ENCODE data around the gene SHTN1.

- TF ChIP-seq, protein P1, sequence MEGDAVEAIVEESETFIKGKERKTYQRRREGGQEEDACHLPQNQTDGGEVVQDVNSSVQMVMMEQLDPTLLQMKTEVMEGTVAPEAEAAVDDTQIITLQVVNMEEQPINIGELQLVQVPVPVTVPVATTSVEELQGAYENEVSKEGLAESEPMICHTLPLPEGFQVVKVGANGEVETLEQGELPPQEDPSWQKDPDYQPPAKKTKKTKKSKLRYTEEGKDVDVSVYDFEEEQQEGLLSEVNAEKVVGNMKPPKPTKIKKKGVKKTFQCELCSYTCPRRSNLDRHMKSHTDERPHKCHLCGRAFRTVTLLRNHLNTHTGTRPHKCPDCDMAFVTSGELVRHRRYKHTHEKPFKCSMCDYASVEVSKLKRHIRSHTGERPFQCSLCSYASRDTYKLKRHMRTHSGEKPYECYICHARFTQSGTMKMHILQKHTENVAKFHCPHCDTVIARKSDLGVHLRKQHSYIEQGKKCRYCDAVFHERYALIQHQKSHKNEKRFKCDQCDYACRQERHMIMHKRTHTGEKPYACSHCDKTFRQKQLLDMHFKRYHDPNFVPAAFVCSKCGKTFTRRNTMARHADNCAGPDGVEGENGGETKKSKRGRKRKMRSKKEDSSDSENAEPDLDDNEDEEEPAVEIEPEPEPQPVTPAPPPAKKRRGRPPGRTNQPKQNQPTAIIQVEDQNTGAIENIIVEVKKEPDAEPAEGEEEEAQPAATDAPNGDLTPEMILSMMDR (conservative IDR thresholded peaks at IDR 0.05 in 1 of 2, IDR thresholded peaks at IDR 0.05 in 1 of 2; ENCODE audit: low read depth in 1 of 2, low read length in 2 of 2), result no peak
- TF ChIP-seq EZH2 (IDR thresholded peaks at IDR 0.05; ENCODE audit: low read length, missing control alignments), result no peak
Measured at GRCh38 chr10:116926426-116926825, 78.6 kb downstream of the SHTN1 start.

Data from fibroblast of lung (primary cell).